Stimulated activated naive B cell treated with anti-CD40 and anti-IgM and Interleukin-4, amounts not matched to agents 10 μg/mL and 1 μg/mL and 100 μg/mL, for 72 hours (primary cell): ENCODE measurements around the gene WDR44.
"Not testable (repeated sequence)": the region's sequence is repeated elsewhere in the genome, so short reads cannot be mapped to it uniquely, and the experiment has no call there.

Experiments
- ATAC-seq, 2 donors: fragments of 150-1000 bp; cut with Tn5 transposase; replicated peaks; 2 replicates each; pipeline ENCODE4 v1.10.0; 2021; ENCODE audit warnings: moderate library complexity in 1 of 2
- DNase-seq: peaks from one replicate; pipeline ENCODE4 v3.0.0; 2021
- H3K27ac Mint-ChIP-seq: one replicate; pipeline ENCODE4 v1.8.0; 2022; ENCODE audit warnings: mild to moderate bottlenecking, mixed read lengths
- H3K27me3 Mint-ChIP-seq, 2 donors: one replicate each; pipeline ENCODE4 v1.8.0; 2022; ENCODE audit warnings: mixed read lengths in 2 of 2
- H3K36me3 Mint-ChIP-seq, 2 donors: one replicate each; pipeline ENCODE4 v1.8.0; 2022; ENCODE audit warnings: mixed read lengths in 2 of 2, mild to moderate bottlenecking in 1 of 2
- H3K4me1 Mint-ChIP-seq, 2 donors: one replicate each; pipeline ENCODE4 v1.8.0; 2022; ENCODE audit warnings: mixed read lengths in 2 of 2, mild to moderate bottlenecking in 1 of 2
- H3K4me3 Mint-ChIP-seq, 2 donors: one replicate each; pipeline ENCODE4 v1.8.0; 2022; ENCODE audit warnings: mild to moderate bottlenecking in 2 of 2, mixed read lengths in 2 of 2, moderate library complexity in 1 of 2
- H3K9me3 Mint-ChIP-seq, 2 donors: one replicate each; pipeline ENCODE4 v1.8.0; 2022; ENCODE audit warnings: mixed read lengths in 2 of 2, mild to moderate bottlenecking in 1 of 2

Gene WDR44

GRCh38 chrX:118480172-118480571 is 134.3 kb downstream of the WDR44 start:
- H3K27ac Mint-ChIP-seq = no peak overlapping the region

GRCh38 chrX:118482384-118482783 is 136.5 kb downstream of the WDR44 start:
- DNase-seq, H3K4me1 Mint-ChIP-seq, ATAC-seq, H3K27me3 Mint-ChIP-seq, H3K27ac Mint-ChIP-seq, H3K36me3 Mint-ChIP-seq, H3K4me3 Mint-ChIP-seq, H3K9me3 Mint-ChIP-seq: not testable (repeated sequence)

More at GRCh38 chrX:118480172-118480571, 134.3 kb downstream of the WDR44 start:
- ATAC-seq (no peak), DNase-seq (no peak)
- H3K36me3 Mint-ChIP-seq = no peaks in the 10 kb centered on the region
- no peaks in the 10 kb centered on the region for H3K4me1 Mint-ChIP-seq
- H3K4me3 Mint-ChIP-seq = no peak overlapping the region
- no peaks in the 10 kb centered on the region for H3K9me3 Mint-ChIP-seq
- no peaks in the 10 kb centered on the region for H3K27me3 Mint-ChIP-seq

DNA sequence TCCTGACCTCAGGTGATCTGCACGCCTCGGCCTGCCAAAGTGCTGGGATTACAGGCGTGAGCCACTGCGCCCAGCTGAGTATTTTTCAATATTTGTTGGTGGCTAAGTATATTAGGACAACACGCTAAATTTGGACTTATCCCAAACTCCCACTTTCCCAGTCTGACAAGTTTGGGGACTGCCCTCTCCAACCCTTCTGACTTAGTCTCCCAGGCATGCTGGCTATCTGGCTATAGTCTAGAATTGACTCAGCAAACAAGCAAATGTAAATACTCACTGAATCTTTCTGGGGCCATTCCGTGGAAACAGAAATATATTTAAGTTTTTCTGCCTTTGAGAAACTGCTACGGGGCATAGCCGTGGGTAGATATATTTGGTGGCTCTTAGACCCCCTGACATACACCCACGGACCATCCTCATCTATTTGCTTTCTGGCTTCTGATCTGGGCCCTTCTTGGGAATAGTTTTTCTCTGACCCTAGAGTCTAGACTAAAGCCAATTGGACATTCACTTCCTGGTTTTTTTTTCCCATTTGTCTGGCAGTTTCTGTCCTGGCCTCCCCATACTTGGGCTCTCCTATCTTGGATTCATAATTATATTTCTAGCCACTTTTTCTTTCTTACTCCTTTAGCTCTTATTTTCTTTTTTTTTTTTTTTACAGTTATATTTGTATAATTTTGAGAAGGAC is 138.5 kb downstream of the WDR44 start:
- DNase-seq (no peak), ATAC-seq (no peak)
- no peak overlapping the region for H3K4me3 Mint-ChIP-seq
- H3K36me3 Mint-ChIP-seq = no peaks in the 10 kb centered on the region
- no peaks in the 10 kb centered on the region for H3K27me3 Mint-ChIP-seq
- H3K4me1 Mint-ChIP-seq = no peaks in the 10 kb centered on the region
- H3K9me3 Mint-ChIP-seq = no peaks in the 10 kb centered on the region
- H3K27ac Mint-ChIP-seq = no peak overlapping the region

DNA sequence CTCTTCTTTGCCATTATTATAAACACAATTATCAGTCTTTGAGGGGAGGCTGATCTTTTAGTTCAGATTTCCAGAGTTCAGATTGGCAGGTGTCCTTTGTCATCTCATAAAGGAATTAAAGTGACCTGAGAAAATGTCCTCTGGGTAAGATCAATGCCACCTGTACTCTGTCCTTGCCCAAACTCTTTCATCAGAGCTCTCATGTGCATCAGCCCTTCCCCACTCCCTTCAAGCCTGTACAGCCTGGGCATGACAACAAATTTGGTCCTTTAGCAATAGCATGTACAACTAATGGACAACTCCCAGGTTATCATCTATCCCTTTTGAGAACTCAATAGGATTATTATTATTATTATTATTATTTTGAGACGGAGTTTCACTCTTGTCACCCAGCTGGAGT is 140.8 kb downstream of the WDR44 start:
- ATAC-seq, H3K9me3 Mint-ChIP-seq, H3K4me1 Mint-ChIP-seq, H3K27me3 Mint-ChIP-seq, H3K4me3 Mint-ChIP-seq, DNase-seq, H3K27ac Mint-ChIP-seq, H3K36me3 Mint-ChIP-seq: not testable (repeated sequence)

DNA sequence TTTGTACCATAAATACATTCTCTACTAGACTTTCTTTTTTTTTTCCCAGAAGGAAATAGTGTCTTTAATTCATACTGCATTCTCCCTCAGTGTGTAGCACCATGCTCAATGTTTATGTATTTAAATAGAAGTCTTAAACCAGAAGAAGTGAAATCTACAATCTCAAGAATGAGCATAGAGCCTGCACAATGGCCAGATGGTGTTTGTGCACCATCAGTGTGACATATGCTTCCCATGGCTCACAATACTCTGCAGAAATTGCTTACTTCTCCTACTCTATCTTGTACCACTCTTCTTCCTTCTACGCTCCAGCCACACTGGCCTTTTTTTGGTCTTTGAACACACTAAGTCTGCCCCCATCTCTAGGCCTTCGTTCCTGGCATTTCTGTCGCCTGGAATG is 147.1 kb downstream of the WDR44 start:
- Mint-ChIP-seq H3K9me3 (no peaks in the 10 kb centered on the region), H3K36me3 (peaks cover 3 to 7% of the 10 kb centered on the region in 2 donors), H3K4me3 (no peak overlapping the region), H3K27ac (no peak overlapping the region), H3K4me1 (peaks cover 5 to 10% of the 10 kb centered on the region in 2 donors), H3K27me3 (no peaks in the 10 kb centered on the region)
- DNase-seq (no peak), ATAC-seq (no peak)

GRCh38 chrX:118493653-118494297 is 147.9 kb downstream of the WDR44 start:
- Mint-ChIP-seq H3K36me3 (peaks cover 3 to 7% of the 10 kb centered on the region in 2 donors), H3K9me3 (no peaks in the 10 kb centered on the region), H3K4me3 (no peak overlapping the region), H3K27me3 (no peaks in the 10 kb centered on the region), H3K4me1 (peaks cover 6 to 14% of the 10 kb centered on the region in 2 donors), H3K27ac (no peak overlapping the region)
- DNase-seq (no peak), ATAC-seq (no peak)

DNA sequence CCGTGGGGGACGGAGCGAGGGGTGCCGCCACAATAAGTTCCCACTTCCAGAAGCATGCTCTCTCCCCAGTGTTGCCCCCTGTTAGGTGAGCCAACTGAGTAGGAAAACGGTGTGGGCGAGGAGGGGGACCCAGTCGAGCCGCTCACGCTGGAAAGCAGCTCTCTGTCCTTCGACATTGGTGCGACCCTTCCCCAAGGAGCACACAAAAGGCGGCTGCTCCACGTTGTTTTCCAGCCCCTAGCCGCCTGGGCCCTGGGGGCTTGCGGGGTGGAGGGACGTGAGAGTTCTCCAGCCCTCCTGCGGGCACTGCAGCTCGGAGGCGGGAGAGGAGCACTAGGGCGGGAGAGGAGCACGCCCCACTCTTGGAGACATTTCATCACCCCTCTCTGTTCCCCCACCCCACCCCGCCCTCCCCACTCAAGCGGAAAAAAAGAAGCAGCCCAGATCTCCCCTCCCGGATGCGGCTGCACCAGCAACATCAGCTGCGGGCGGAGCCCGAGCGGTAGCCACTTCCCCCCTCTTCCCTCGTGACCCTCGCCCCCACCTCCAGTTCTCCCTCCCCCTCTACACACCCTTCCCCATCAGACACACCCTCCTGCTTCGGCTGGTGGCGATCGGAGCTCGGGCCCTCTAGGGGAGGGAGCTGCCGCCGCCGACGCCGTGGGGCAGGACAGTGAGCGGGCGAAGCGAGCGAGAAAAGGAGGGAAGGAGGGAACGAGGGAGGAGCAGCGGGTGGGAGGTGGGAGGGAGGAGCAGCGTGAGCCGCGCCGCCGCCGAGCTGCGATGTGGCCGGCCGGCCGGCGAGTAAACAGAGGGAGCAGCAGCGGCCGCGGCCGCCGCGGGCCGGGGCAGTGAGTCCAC is 149.4 kb downstream of the WDR44 start, which contains the start of gene DOCK11:
Gene DOCK11, plus strand, starts transcription at position 755 of the 861 bp plus-strand sequence. CDS start 157 bp downstream, outside the sequence.
- H3K4me1 Mint-ChIP-seq = peaks cover 10 to 14% of the 10 kb centered on the region in 2 donors
- H3K4me3 Mint-ChIP-seq = peak within 1 kb of the TSS; percentile 99
- ATAC-seq (peak; percentile 81 to 86), DNase-seq (peak; percentile 72)
- H3K36me3 Mint-ChIP-seq = peaks cover 5 to 7% of the 10 kb centered on the region in 2 donors
- no peaks in the 10 kb centered on the region for H3K27me3 Mint-ChIP-seq
- peak within 1 kb of the TSS; percentile 97 for H3K27ac Mint-ChIP-seq
- H3K9me3 Mint-ChIP-seq = no peaks in the 10 kb centered on the region

DNA sequence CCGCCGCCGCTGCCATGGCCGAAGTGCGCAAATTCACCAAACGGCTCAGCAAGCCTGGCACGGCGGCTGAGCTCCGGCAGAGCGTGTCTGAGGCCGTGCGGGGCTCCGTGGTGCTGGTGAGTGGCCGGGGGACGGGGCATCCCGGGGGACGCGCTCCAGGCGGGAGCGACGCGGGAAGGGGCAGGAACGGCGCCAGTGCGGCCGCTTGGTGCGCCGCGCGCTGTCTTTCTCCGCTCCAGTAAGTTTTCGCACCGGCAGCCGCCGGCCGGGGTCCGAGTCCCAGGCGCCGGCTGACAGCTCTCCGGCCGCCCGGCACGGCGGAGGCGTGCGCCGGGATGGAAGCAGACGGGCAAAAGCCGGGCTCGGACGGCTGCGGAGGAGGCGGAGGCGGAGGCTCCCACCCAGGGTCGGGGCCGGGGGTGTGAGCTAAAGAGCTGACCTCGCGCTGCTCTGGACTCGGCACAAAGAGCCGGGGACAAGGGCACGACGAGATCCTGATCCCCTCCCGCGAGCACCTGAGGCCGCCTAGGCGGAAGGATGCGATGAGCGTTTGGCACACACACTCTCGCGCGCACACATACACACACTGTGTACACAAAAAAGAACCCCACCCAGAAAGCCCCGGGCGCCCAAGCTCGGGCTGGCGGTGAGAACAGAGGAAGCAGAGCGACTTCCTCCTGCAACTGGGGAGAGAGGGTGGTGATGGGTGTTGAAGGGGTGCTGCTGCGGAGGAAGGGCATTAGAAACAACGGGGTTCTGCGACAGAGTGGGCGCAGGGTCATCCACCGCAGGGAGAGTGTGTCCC is 150.3 kb downstream of the WDR44 start:
- Mint-ChIP-seq H3K4me3 (peak overlapping the region; percentile 99), H3K9me3 (no peaks in the 10 kb centered on the region), H3K36me3 (peaks cover 5 to 7% of the 10 kb centered on the region in 2 donors), H3K4me1 (peaks cover 10 to 14% of the 10 kb centered on the region in 2 donors), H3K27ac (peak overlapping the region; percentile 97), H3K27me3 (no peaks in the 10 kb centered on the region)
- DNase-seq = peak; percentile 65
- peak; percentile 75 to 79 for ATAC-seq

- DNase-seq (no peak), ATAC-seq (peak; percentile 1 to 5)
- Mint-ChIP-seq H3K36me3 (peaks cover 5 to 7% of the 10 kb centered on the region in 2 donors), H3K9me3 (no peaks in the 10 kb centered on the region), H3K4me1 (peaks cover 10 to 14% of the 10 kb centered on the region in 2 donors), H3K4me3 (peak overlapping the region; percentile 99), H3K27me3 (no peaks in the 10 kb centered on the region), H3K27ac (peak overlapping the region; percentile 97)
Measured at GRCh38 chrX:118496763-118497079, 150.8 kb downstream of the WDR44 start.

DNA sequence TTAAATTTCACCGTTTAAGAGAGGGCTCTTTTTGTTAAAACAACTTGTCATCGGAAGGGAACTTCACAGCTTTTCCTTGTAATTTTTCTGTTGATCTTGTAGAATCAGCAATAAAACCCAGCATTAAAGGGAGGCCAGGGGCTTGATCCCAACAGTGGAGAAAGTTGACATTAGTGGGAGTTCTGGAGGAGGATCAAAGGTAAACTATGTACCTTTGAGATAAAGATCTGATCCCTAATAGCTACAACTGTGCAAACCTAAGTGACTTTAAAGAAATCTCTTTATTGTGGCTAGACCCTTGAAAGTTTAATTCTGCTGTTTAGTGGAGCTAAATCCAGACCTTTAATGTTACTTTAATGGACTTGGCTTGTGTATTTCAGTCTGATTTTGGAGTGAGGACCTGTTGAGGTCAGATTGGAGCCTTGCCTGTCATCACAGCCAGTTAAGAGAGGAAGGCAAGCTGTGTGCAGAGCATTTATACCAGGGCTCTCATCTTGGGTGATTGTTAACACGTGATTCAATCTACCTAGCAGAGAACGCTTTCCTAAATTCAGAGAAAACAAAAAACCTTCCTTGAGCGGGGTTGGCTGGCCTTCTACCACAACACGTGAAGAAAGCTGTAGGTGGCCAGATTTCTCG is 151.4 kb downstream of the WDR44 start:
- no peaks in the 10 kb centered on the region for H3K27me3 Mint-ChIP-seq
- H3K27ac Mint-ChIP-seq = peak overlapping the region; percentile 97
- H3K4me3 Mint-ChIP-seq = peak overlapping the region; percentile 99
- peaks cover 13 to 15% of the 10 kb centered on the region in 2 donors for H3K4me1 Mint-ChIP-seq
- DNase-seq (no peak), ATAC-seq (no peak)
- no peaks in the 10 kb centered on the region for H3K9me3 Mint-ChIP-seq
- H3K36me3 Mint-ChIP-seq = peaks cover 5 to 7% of the 10 kb centered on the region in 2 donors

DNA sequence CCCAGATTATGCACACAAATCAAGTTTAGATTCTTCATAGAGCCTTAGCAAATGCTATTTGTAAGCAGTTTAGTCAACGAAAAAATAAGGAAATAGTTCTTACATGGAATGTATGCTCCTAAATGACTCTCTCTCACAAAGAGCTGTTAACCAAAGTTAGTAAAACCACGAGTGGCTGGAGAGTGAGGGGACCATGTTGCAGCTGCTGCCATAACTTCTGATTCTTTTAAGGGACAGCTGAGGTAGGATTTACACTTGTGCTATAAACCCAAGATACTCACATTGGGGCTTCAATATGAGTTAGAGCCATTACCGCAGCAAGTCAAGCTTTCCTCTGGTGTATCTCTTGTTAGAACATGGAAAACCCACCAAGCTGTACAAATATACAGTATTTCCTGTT is 152.4 kb downstream of the WDR44 start:
- ATAC-seq = no peak
- Mint-ChIP-seq H3K27me3 (no peaks in the 10 kb centered on the region), H3K36me3 (peaks cover 6 to 7% of the 10 kb centered on the region in 2 donors), H3K4me1 (peaks cover 21 to 26% of the 10 kb centered on the region in 2 donors), H3K4me3 (peak overlapping the region in 1 of 2 donors; percentile 10), H3K9me3 (no peaks in the 10 kb centered on the region), H3K27ac (no peak overlapping the region)
- no peak for DNase-seq

- no peak overlapping the region for H3K4me3 Mint-ChIP-seq
- H3K27me3 Mint-ChIP-seq = no peaks in the 10 kb centered on the region
- H3K4me1 Mint-ChIP-seq = peaks cover 24 to 30% of the 10 kb centered on the region in 2 donors
- DNase-seq (no peak), ATAC-seq (no peak)
- peaks cover 7 to 8% of the 10 kb centered on the region in 2 donors for H3K36me3 Mint-ChIP-seq
- peak overlapping the region; percentile 65 for H3K27ac Mint-ChIP-seq
- no peaks in the 10 kb centered on the region for H3K9me3 Mint-ChIP-seq
Measured at GRCh38 chrX:118498755-118499154, 152.8 kb downstream of the WDR44 start.

DNA sequence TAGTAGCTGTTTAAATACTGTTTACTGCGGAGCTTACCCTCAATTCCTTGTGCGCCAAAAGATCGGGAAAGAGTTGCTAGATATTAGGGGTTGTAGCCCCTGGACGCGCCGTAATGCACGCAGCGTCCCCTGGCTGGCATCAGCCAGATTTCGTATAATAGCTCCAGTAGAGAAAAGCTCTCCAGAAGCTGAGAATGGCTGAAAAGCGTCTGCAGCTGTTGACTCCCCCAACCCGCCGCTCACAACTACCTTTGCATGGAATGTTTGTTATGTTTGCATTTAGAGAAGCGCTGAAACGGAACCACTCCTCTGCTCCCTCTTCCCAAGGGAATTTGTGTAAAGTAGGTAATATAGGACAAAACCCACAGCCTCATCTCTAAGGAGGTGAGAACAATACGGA is 153.4 kb downstream of the WDR44 start:
- no peak overlapping the region for H3K4me3 Mint-ChIP-seq
- no peak overlapping the region for H3K27ac Mint-ChIP-seq
- peaks cover 7 to 8% of the 10 kb centered on the region in 2 donors for H3K36me3 Mint-ChIP-seq
- H3K27me3 Mint-ChIP-seq = no peaks in the 10 kb centered on the region
- ATAC-seq (no peak), DNase-seq (no peak)
- H3K4me1 Mint-ChIP-seq = peaks cover 24 to 32% of the 10 kb centered on the region in 2 donors
- H3K9me3 Mint-ChIP-seq = no peaks in the 10 kb centered on the region
